ENCODE measurements around the gene ARHGAP12.
A peak's percentile ranks its signal among the peaks of the same experiment; 100 is the strongest.

Gene ARHGAP12

GRCh38 chr10:31871266-31872065 lies 57.2 kb downstream of the ARHGAP12 start:
- no peak for DNase-seq

GRCh38 chr10:31867646-31868045 lies 61.0 kb downstream of the ARHGAP12 start:
- DNase-seq = no peak

GRCh38 chr10:31866118-31866670 lies 62.4 kb downstream of the ARHGAP12 start:
- no peak for DNase-seq

- no peak for DNase-seq
Measured at GRCh38 chr10:31864834-31865518, 63.7 kb downstream of the ARHGAP12 start.

- no peak for DNase-seq
Measured at GRCh38 chr10:31855033-31855432, 73.6 kb downstream of the ARHGAP12 start.

- DNase-seq = no peak
Measured at GRCh38 chr10:31853629-31854028, 75.0 kb downstream of the ARHGAP12 start.

GRCh38 chr10:31851216-31851615 lies 77.4 kb downstream of the ARHGAP12 start:
- no peak for DNase-seq

GRCh38 chr10:31847515-31847914 lies 81.1 kb downstream of the ARHGAP12 start:
- DNase-seq = no peak

GRCh38 chr10:31838709-31839108 lies 89.9 kb downstream of the ARHGAP12 start:
- no peak for DNase-seq

GRCh38 chr10:31838065-31838464 lies 90.6 kb downstream of the ARHGAP12 start:
- no peak for DNase-seq

GRCh38 chr10:31836569-31837406 lies 91.8 kb downstream of the ARHGAP12 start:
- DNase-seq = peak; percentile 19

GRCh38 chr10:31833753-31834152 lies 94.9 kb downstream of the ARHGAP12 start:
- no peak for DNase-seq

GRCh38 chr10:31832261-31832660 lies 96.4 kb downstream of the ARHGAP12 start:
- no peak for DNase-seq

GRCh38 chr10:31830887-31831286 lies 97.7 kb downstream of the ARHGAP12 start:
- DNase-seq = no peak

GRCh38 chr10:31829776-31830175 lies 98.9 kb downstream of the ARHGAP12 start:
- DNase-seq = no peak

GRCh38 chr10:31823358-31823757 lies 105.3 kb downstream of the ARHGAP12 start:
- no peak for DNase-seq

GRCh38 chr10:31822616-31823318 lies 105.9 kb downstream of the ARHGAP12 start:
- no peak for DNase-seq

- no peak for DNase-seq
Measured at GRCh38 chr10:31822150-31822549, 106.5 kb downstream of the ARHGAP12 start.

GRCh38 chr10:31820778-31821369 lies 107.8 kb downstream of the ARHGAP12 start:
- no peak for DNase-seq

GRCh38 chr10:31820096-31820495 lies 108.5 kb downstream of the ARHGAP12 start:
- no peak for DNase-seq

GRCh38 chr10:31819391-31819820 lies 109.2 kb downstream of the ARHGAP12 start:
- DNase-seq = no peak

GRCh38 chr10:31816318-31816717 lies 112.3 kb downstream of the ARHGAP12 start:
- no peak for DNase-seq
